ENCODE results near the gene NSD2.
"Not testable (repeated sequence)": the region's sequence is repeated elsewhere in the genome, so short reads cannot be mapped to it uniquely, and the experiment has no call there.

Gene NSD2

GRCh38 chr4:1842339-1842895, 28.8 kb upstream of the NSD2 start:
- no peak for DNase-seq

DNA sequence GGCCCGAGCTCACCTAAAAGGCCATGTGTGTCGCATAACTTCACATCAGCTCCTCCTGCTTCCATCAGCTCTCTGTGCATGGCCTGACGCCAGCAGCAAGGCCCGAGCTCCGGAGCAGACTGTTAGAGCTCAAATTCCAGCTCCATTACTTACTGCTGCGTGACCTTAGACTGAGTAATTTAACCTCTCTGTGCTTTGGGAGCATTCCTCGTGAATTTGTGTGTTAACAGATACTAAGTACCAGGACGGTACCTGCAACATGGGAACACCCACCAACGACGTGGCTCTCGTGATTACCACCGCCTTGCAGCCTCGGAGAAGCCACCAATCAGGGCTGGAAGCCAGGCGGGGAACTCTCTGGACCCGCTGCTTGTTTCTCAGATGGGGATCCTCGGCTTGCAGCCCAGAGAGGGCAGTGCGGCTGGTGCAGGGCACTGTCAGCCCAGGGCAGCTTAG, 28.2 kb upstream of the NSD2 start:
- no peak for DNase-seq

- no peak for DNase-seq
These were observed 27.3 kb upstream of the NSD2 start for GRCh38 chr4:1843852-1844251.

DNA sequence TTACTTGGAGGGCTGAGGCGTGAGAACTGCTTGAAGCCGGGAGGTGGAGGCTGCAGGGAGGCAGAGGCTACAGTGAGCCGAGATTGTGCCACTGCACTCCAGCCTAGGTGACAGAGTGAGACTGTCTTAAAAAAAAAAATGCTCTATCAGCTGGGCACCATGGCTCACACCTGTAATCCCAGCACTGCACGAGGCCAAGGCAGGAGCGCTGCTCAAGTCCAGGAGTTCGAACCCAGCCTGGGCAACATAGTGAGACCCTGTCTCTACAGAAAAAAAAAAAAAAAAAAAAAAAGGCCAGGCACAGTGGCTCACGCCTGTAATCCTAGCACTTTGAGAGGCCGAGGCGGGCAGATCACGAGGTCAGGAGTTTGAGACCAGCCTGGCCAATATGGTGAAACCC, 26.6 kb upstream of the NSD2 start:
- DNase-seq = not testable (repeated sequence)

- DNase-seq = no peak
These were observed 24.6 kb upstream of the NSD2 start for GRCh38 chr4:1846580-1846979.

- DNase-seq = no peak
These were observed 20.9 kb upstream of the NSD2 start for GRCh38 chr4:1850276-1850675.

- no peak for DNase-seq
These were observed 20.0 kb upstream of the NSD2 start for GRCh38 chr4:1851160-1851559.

DNA sequence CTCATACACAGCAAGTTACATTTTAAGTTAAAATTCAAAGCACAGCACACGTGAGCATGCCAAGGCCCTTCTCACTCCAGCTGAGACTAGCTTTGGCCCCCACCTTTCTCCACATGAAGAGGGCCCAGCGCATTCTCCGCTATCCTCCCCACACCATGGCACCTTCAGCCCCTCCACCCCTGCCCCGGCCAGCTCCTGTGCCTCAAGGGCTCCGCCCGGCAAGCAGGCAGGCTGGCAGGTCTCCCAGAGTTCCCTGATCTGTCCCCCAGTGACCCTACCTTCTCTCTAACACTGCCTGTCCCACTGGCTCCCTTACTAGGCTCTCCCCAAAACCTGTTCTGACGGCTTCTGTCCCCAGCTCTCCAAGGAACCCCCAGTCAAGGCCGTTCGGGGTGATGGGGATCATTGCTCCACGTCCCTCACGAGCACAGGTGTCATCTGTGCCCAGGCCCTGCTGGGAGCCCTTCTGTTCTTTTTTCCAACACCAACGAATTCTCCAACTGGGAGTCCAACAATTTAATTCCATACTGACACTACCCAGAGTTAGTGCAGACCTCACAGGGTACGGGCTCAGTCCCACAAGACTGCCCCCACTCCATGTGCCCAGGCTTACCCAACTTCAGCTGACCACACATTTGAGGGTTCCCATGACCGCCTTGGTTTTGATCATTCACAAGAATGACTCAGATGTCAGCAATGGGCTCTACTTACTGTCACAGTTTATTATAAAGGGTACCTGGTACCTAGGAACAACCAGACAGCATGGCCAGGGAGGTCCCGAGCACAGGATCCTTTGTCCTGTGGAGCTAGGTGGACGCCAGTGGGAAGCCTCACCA, 19.4 kb upstream of the NSD2 start:
- DNase-seq = no peak

GRCh38 chr4:1852904-1853623, 18.1 kb upstream of the NSD2 start:
- no peak for DNase-seq

- DNase-seq = no peak
These were observed 16.4 kb upstream of the NSD2 start for GRCh38 chr4:1854752-1855151.

- no peak for DNase-seq
These were observed 15.7 kb upstream of the NSD2 start for GRCh38 chr4:1855333-1856070.

GRCh38 chr4:1856071-1856942, 14.9 kb upstream of the NSD2 start, which contains the start of gene LETM1:
LETM1 (minus strand) TSS chr4:1856156; CDS start chr4:1855950, 206 bp downstream.
- DNase-seq = peak; percentile 87

- no peak for DNase-seq
These were observed 14.1 kb upstream of the NSD2 start for GRCh38 chr4:1856943-1857699.

GRCh38 chr4:1857931-1858330, 13.3 kb upstream of the NSD2 start:
- no peak for DNase-seq

DNA sequence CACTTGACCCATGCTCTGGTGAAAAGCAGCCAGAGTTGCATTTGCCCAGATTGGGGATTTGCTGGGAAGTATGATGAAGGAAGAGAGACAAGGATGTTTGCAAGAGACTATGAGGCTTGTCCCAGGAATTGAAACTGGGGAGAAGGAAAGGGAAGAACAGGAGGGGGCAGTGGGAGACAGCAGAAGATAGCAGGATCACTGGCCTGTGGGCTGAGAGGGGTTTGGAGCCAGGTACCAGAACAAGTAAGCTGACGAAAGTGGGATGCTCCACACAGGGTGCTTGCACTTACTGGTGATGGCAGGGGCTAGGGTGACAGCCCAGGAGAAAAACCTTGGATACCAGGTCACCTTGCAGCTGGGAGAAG, 11.8 kb upstream of the NSD2 start:
- no peak for DNase-seq

DNA sequence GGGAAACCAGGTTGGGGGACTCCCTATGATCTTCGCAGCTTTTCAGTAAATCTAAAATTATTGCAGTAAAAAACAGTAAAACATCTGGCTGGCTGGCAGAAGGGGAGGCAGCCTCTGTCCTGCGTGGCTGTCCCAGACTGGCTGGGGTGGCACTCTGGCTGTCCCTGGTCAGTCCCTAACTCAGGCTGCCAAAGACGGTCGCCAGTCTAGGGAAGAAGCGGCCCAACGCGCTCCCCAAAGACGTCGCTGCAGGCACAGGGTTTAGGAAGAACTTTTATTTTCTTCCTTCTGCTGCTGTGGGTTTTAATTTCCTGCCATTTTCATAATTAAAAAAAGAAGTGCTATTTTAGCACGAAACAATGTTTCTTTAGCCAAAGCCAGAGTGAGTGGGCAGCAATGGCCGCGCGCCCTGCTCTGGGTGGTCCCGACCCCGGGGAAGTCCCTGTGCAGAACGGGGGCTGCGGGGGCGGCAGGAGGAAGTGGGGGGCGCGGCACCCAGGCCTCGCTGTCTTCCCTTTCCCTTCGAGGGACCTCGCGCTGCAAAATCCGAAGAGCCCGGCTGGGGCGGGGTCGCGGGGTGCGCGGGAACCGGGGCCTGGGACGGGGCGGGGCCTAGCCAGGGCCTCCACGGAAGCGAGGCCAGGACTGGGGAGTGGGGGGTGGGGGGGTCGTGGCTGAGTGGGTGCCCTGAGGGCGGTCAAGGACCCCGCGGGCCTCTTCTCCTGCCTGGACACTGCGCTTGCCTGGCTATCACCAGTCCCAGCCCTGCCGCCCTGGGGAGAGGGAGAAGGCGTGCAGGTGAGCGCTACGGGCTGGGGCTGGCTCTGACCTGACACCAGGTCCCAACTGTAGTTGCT, 8.9 kb upstream of the NSD2 start:
- no peak for DNase-seq

DNA sequence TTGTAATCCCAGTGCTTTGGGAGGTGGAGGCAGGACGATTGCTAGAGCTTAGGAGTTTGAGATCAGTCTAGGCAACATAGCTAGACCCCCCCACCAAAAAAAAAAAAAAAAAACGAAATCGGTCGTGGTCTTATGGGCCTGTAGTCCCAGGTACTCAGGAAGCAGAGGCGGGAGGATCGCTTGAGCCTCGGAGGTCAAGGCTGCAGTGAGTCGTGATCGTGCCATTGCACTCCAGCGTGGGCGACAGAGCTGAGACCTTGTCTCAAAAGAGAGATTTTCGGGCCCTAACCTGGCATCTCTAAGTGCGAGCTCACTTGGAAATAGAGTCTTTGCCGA, 8.3 kb upstream of the NSD2 start:
- no peak for DNase-seq

- no peak for DNase-seq
These were observed 7.7 kb upstream of the NSD2 start for GRCh38 chr4:1863297-1864033.

GRCh38 chr4:1864076-1865008, 6.9 kb upstream of the NSD2 start:
- DNase-seq = no peak
